NOMO-1 treated with dmso at 0.1 percent for 144 hours (cell line): ENCODE results near the gene SPRR2A.
"Not testable (repeated sequence)": the region's sequence is repeated elsewhere in the genome, so short reads cannot be mapped to it uniquely, and the experiment has no call there.

Source experiments
- DNase-seq: peaks from one replicate; lab custom pipeline; 2025; ENCODE audit not compliant: unreplicated experiment; lab: John Stamatoyannopoulos, UW

Gene SPRR2A

GRCh38 chr1:153025797-153026196, 31.5 kb downstream of the SPRR2A start:
- no peak for DNase-seq

- no peak for DNase-seq
Measured at GRCh38 chr1:153024413-153024812, 32.9 kb downstream of the SPRR2A start.

GRCh38 chr1:153023109-153023508, 34.2 kb downstream of the SPRR2A start:
- DNase-seq, result no peak

DNA sequence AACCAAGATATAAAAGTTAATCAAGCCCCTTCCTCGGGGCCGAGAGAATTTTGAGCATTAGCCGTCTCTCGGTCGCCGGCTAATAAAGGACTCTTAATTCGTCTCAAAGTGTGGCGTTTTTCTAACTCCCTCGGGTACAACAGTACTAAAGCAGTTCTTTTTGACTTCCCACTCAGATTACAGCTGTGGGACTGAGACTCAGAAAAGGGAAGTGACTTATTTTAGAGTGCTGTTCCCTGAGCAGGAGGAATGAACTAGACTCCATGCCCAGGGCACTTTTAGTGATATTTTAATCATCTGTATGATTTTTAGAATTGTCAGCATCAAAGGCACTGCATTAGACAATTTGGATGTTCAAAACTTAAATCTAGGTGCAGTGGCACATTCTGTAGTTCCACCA, 35.0 kb downstream of the SPRR2A start:
- DNase-seq, result peak; percentile 16

GRCh38 chr1:153021829-153022228, 35.5 kb downstream of the SPRR2A start:
- not testable (repeated sequence) for DNase-seq

DNA sequence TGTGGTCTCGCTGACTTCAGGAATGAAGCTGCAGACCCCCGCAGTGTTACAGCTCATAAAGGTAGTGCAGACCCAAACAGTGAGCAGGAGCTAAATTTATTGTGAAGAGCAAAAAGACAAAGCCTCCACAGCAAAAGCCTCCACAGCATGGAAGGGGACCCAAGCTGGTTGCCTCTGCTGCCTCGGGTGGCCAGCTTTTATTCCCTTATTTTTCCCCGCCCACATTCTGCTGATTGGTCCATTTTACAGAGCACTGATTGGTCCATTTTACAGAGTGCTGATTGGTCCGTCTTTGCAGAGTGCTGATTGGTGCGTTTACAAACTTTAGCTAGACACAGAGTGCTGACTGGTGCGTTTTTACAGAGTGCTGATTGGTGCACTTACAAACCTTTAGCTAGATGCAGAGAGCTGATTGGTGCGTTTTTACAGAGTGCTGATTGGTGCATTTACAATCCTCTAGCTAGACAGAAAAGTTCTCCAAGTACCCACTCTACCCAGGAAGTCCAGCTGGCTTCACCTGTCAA, 46.0 kb downstream of the SPRR2A start:
- not testable (repeated sequence) for DNase-seq
